Activated naive CD4-positive, alpha-beta T cell treated with anti-CD3 and anti-CD28 coated beads, Interleukin-2, amount 10 ng/mL, durations not matched to agents 7 days and 5 days (primary cell): ENCODE results near the gene SEC61B.

ENCODE experiments used
- CTCF ChIA-PET: fragments of 350-600 bp; sonication (Branson Sonifier 250); formaldehyde crosslinking; loops from one replicate; lab custom pipeline; 2021; ENCODE audit warnings: antibody characterized with exemption; lab: Charles Lee
- DNase-seq: peaks from one replicate; pipeline ENCODE4 v3.0.0-alpha.2; 2020
- H3K27ac Mint-ChIP-seq: one replicate; pipeline ENCODE4 v1.8.0; 2021; ENCODE audit warnings: mild to moderate bottlenecking, moderate library complexity, mixed read lengths
- H3K27me3 Mint-ChIP-seq: one replicate; pipeline ENCODE4 v1.8.0; 2021; ENCODE audit warnings: mild to moderate bottlenecking, mixed read lengths
- H3K36me3 Mint-ChIP-seq: one replicate; pipeline ENCODE4 v1.8.0; 2021; ENCODE audit warnings: mixed read lengths
- H3K4me1 Mint-ChIP-seq: one replicate; pipeline ENCODE4 v1.8.0; 2021; ENCODE audit warnings: mixed read lengths
- H3K4me3 Mint-ChIP-seq: one replicate; pipeline ENCODE4 v1.8.0; 2021; ENCODE audit warnings: mild to moderate bottlenecking, moderate library complexity, mixed read lengths
- H3K9me3 Mint-ChIP-seq: one replicate; pipeline ENCODE4 v1.8.0; 2021; ENCODE audit warnings: mixed read lengths

The SEC61B gene

GRCh38 chr9:99259231-99259918, 37.3 kb downstream of the SEC61B start:
- DNase-seq = peak; percentile 72

GRCh38 chr9:99261923-99262322, 39.8 kb downstream of the SEC61B start:
- no peak overlapping the region for H3K27ac Mint-ChIP-seq
- H3K9me3 Mint-ChIP-seq = no peaks in the 10 kb centered on the region
- H3K4me1 Mint-ChIP-seq = peaks cover 17% of the 10 kb centered on the region
- CTCF ChIA-PET = interaction anchor here (2.1 kb wide), 1 partner anchor 30 kb away, joined by 7 read pairs; no protein-coding TSS in a partner anchor
- H3K36me3 Mint-ChIP-seq = no peaks in the 10 kb centered on the region
- no peak for DNase-seq
- peaks cover 4% of the 10 kb centered on the region for H3K27me3 Mint-ChIP-seq
- H3K4me3 Mint-ChIP-seq = no peak overlapping the region

More at GRCh38 chr9:99259231-99259918, 37.3 kb downstream of the SEC61B start:
- peaks cover 4% of the 10 kb centered on the region for H3K27me3 Mint-ChIP-seq
- no peak overlapping the region for H3K4me3 Mint-ChIP-seq
- no peaks in the 10 kb centered on the region for H3K9me3 Mint-ChIP-seq
- H3K27ac Mint-ChIP-seq = no peak overlapping the region
- H3K4me1 Mint-ChIP-seq = peaks cover 14% of the 10 kb centered on the region
- CTCF ChIA-PET = interaction anchor here (0.6 to 1.8 kb wide), 5 partner anchors 28 to 96 kb away, joined by 3 to 6 read pairs (median 3); no protein-coding TSS in a partner anchor
- H3K36me3 Mint-ChIP-seq = no peaks in the 10 kb centered on the region

GRCh38 chr9:99262949-99263418, 40.9 kb downstream of the SEC61B start:
- no peak overlapping the region for H3K27ac Mint-ChIP-seq
- H3K4me1 Mint-ChIP-seq = peaks cover 19% of the 10 kb centered on the region
- H3K27me3 Mint-ChIP-seq = no peaks in the 10 kb centered on the region
- DNase-seq = no peak
- no peaks in the 10 kb centered on the region for H3K36me3 Mint-ChIP-seq
- CTCF ChIA-PET = interaction anchor here (1.2 to 2.1 kb wide), 2 partner anchors 31 to 78 kb away, joined by 3 to 7 read pairs; no protein-coding TSS in a partner anchor
- no peak overlapping the region for H3K4me3 Mint-ChIP-seq
- no peaks in the 10 kb centered on the region for H3K9me3 Mint-ChIP-seq

- H3K4me1 Mint-ChIP-seq = peaks cover 19% of the 10 kb centered on the region
- DNase-seq = no peak
- no peaks in the 10 kb centered on the region for H3K36me3 Mint-ChIP-seq
- no peak overlapping the region for H3K27ac Mint-ChIP-seq
- H3K9me3 Mint-ChIP-seq = no peaks in the 10 kb centered on the region
- no peak overlapping the region for H3K4me3 Mint-ChIP-seq
- CTCF ChIA-PET = interaction anchor here (1.0 to 1.1 kb wide), 3 partner anchors 8 to 100 kb away, joined by 3 read pairs; no protein-coding TSS in a partner anchor
- H3K27me3 Mint-ChIP-seq = no peaks in the 10 kb centered on the region
Measured at GRCh38 chr9:99264070-99264680, 42.1 kb downstream of the SEC61B start.

GRCh38 chr9:99265691-99266090, 43.6 kb downstream of the SEC61B start:
- Mint-ChIP-seq H3K4me3 (no peak overlapping the region), H3K4me1 (peaks cover 10% of the 10 kb centered on the region), H3K27ac (no peak overlapping the region), H3K9me3 (no peaks in the 10 kb centered on the region), H3K36me3 (no peaks in the 10 kb centered on the region), H3K27me3 (no peaks in the 10 kb centered on the region)
- CTCF ChIA-PET = interaction anchor here (0.7 to 2.1 kb wide), 9 partner anchors 9 to 375 kb away, joined by 3 to 10 read pairs (median 3); partner anchors contain the start of genes ALG2 and SEC61B
- no peak for DNase-seq

- peak; percentile 70 for DNase-seq
- H3K36me3 Mint-ChIP-seq = no peaks in the 10 kb centered on the region
- peaks cover 4% of the 10 kb centered on the region for H3K27me3 Mint-ChIP-seq
- H3K4me3 Mint-ChIP-seq = no peak overlapping the region
- no peaks in the 10 kb centered on the region for H3K9me3 Mint-ChIP-seq
- H3K27ac Mint-ChIP-seq = no peak overlapping the region
- CTCF ChIA-PET = interaction anchor here (0.7 to 2.1 kb wide), 8 partner anchors 8 to 556 kb away, joined by 3 to 10 read pairs (median 3); partner anchors contain the start of genes ALG2 and SEC61B
- peaks cover 10% of the 10 kb centered on the region for H3K4me1 Mint-ChIP-seq
Measured at GRCh38 chr9:99266255-99267023, 44.4 kb downstream of the SEC61B start.

- Mint-ChIP-seq H3K4me1 (peaks cover 10% of the 10 kb centered on the region), H3K27me3 (peaks cover 7% of the 10 kb centered on the region), H3K27ac (no peak overlapping the region), H3K9me3 (no peaks in the 10 kb centered on the region), H3K4me3 (no peak overlapping the region), H3K36me3 (no peaks in the 10 kb centered on the region)
- CTCF ChIA-PET = no interaction called here
- DNase-seq = no peak
Measured at GRCh38 chr9:99269416-99269815, 47.3 kb downstream of the SEC61B start.

GRCh38 chr9:99270491-99270890, 48.4 kb downstream of the SEC61B start:
- Mint-ChIP-seq H3K27ac (no peak overlapping the region), H3K9me3 (no peaks in the 10 kb centered on the region), H3K27me3 (peaks cover 7% of the 10 kb centered on the region), H3K4me1 (peaks cover 10% of the 10 kb centered on the region), H3K36me3 (no peaks in the 10 kb centered on the region), H3K4me3 (no peak overlapping the region)
- CTCF ChIA-PET = no interaction called here
- DNase-seq = no peak

GRCh38 chr9:99272836-99273235, 50.8 kb downstream of the SEC61B start:
- Mint-ChIP-seq H3K27ac (no peak overlapping the region), H3K9me3 (no peaks in the 10 kb centered on the region), H3K27me3 (peaks cover 13% of the 10 kb centered on the region), H3K4me1 (no peaks in the 10 kb centered on the region), H3K4me3 (no peak overlapping the region), H3K36me3 (no peaks in the 10 kb centered on the region)
- CTCF ChIA-PET = interaction anchor here (0.7 to 0.9 kb wide), 2 partner anchors 9 to 734 kb away, joined by 3 read pairs; no protein-coding TSS in a partner anchor
- DNase-seq = no peak

- DNase-seq = no peak
- no peak overlapping the region for H3K27ac Mint-ChIP-seq
- CTCF ChIA-PET = interaction anchor here (0.6 to 1.6 kb wide), 3 partner anchors 8 to 718 kb away, joined by 3 to 5 read pairs (median 4); no protein-coding TSS in a partner anchor
Measured at GRCh38 chr9:99274016-99274415, 51.9 kb downstream of the SEC61B start.

GRCh38 chr9:99274495-99274894, 52.4 kb downstream of the SEC61B start:
- peaks cover 16% of the 10 kb centered on the region for H3K27me3 Mint-ChIP-seq
- no peaks in the 10 kb centered on the region for H3K4me1 Mint-ChIP-seq
- CTCF ChIA-PET = interaction anchor here (0.6 to 1.6 kb wide), 3 partner anchors 9 to 718 kb away, joined by 3 to 5 read pairs (median 4); no protein-coding TSS in a partner anchor
- H3K36me3 Mint-ChIP-seq = no peaks in the 10 kb centered on the region
- H3K4me3 Mint-ChIP-seq = no peak overlapping the region
- no peaks in the 10 kb centered on the region for H3K9me3 Mint-ChIP-seq
- DNase-seq = no peak
- H3K27ac Mint-ChIP-seq = no peak overlapping the region

More at GRCh38 chr9:99274016-99274415, 51.9 kb downstream of the SEC61B start:
- Mint-ChIP-seq H3K27me3 (peaks cover 16% of the 10 kb centered on the region), H3K4me1 (no peaks in the 10 kb centered on the region), H3K4me3 (no peak overlapping the region), H3K9me3 (no peaks in the 10 kb centered on the region), H3K36me3 (no peaks in the 10 kb centered on the region)
